KG1 (cell line): ENCODE results near the gene RPL38.
A peak's percentile ranks its signal among the peaks of the same experiment; 100 is the strongest.

Source experiments
- DNase-seq: peaks from one replicate; lab custom pipeline; 2025; lab: John Stamatoyannopoulos, UW

Gene RPL38

GRCh38 chr17:74203439-74204240, at the start of gene RPL38:
Gene RPL38 (plus strand): TSS chr17:74203678. CDS start chr17:74203956, 278 bp downstream.
- DNase-seq = peak; percentile 92

GRCh38 chr17:74153821-74154430, 49.6 kb upstream of the RPL38 start:
- DNase-seq = no peak

- no peak for DNase-seq
Observed at GRCh38 chr17:74156878-74157277, 46.6 kb upstream of the RPL38 start.

DNA sequence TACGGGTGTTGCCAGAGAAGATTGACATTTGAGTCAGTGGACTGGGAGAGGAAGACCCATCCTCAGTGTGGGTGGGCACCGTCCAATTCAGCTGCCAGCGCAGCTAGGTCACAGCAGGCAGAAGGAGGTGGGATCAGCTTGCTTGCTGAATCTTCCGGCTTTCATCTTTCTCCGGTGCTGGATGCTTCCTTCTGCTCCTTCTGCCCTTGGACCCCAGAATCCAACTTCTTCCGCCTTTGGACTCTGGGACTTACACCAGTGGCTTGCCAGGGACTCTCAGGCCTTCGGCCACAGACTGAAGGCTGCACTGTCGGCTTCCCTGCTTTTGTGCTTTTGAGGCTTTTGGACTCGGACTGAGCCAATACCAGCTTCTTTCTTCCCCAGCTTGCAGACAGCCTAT, 46.1 kb upstream of the RPL38 start:
- DNase-seq = no peak

GRCh38 chr17:74158761-74159160, 44.7 kb upstream of the RPL38 start:
- no peak for DNase-seq

GRCh38 chr17:74159226-74159840, 44.1 kb upstream of the RPL38 start:
- no peak for DNase-seq

DNA sequence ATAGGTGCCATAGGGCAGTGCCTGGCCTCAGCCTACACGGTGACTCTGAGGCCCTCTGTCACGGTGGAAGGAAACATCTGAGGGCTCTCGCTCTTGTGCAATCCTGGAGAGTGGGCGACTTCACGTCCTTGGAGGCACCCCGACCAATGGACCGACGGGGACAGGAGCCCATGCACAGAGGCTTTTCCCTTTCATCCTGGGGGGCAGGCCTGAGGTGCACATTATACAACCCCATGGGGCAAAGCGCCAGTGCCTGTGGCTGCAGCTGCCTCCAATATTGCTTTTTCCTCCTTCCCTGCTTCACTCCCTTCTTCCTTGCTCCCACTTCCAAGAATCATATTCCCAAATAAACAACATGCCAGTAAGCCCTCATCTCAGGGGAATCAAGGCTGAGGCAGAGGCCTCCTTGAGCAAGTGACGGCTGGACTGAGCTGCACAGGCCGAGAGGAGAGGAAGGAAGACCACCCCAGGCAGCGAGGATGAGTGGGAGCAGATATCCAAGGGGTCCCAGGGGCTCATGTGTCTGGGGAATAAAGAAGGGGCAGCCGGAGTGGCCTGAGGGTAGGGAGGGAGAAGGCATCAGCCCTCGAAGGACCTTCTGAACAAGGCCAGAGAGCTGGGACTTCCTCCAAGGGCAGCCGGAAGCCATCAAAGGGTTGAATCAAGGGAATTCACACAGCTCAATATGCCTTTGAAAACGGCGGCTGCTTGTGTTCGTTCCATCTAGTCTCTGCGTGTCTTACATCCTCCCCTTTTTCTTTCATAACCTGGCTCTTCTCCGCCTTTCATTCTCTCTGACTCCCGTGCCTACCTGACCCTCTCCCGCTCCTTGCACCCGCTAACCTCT, 42.6 kb upstream of the RPL38 start:
- no peak for DNase-seq

GRCh38 chr17:74161503-74161875, 42.0 kb upstream of the RPL38 start:
- no peak for DNase-seq

GRCh38 chr17:74163271-74163821, 40.1 kb upstream of the RPL38 start:
- DNase-seq = no peak

- no peak for DNase-seq
Observed at GRCh38 chr17:74163836-74164235, 39.6 kb upstream of the RPL38 start.

DNA sequence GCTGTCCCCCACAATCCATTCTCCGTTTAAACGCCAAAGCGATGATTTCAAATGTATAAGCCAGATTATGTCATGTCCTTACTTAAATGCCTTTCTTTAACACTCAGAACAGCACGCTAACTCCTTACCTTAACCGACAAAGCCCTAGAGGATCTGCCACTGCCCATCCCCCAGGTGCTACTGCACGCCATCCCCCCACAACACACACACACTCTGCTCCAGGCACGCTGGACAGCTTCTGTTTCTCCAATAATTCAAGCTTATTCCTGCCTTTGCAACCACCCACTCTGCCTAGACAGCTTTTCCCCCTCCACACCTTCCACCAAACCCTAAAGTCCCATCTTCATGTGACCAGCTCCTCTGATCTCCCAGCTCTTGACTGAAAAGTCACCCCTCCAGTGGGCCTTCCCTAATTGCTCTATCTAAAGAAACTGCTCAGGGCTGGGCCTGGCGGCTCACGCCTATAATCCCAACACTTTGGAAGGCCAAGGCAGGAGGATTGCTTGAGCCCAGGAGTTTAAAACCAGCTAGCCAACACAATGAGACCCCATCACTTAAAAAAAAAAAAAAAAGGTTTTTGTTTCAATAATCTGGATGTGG, 38.9 kb upstream of the RPL38 start:
- no peak for DNase-seq

- DNase-seq = no peak
Observed at GRCh38 chr17:74165797-74166365, 37.6 kb upstream of the RPL38 start.

GRCh38 chr17:74170924-74171323, 32.6 kb upstream of the RPL38 start:
- no peak for DNase-seq

GRCh38 chr17:74172700-74173099, 30.8 kb upstream of the RPL38 start:
- no peak for DNase-seq

DNA sequence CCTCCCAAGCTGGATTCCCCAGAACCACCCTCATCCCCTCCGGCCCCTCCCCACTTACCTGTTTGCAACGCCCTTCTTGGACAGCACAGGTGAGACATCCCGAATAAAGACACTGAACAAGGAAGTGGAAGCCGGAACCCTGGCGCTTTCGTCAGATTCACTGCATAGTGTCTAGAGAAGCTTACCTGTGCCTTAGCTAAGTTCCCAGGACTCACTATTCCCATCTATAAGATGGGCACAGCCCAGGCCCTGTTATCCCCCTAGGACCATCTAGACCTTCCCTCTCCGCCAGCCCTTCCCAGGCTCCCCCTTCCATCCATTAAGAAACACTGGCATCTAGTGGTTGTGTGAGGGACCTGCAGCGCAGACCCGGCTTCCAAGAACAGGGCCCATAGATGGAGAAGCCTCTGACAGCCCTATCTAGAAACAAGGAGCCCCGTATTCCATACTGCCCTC, 26.9 kb upstream of the RPL38 start:
- DNase-seq = peak; percentile 23

GRCh38 chr17:74177018-74177450, 26.4 kb upstream of the RPL38 start:
- DNase-seq = no peak

GRCh38 chr17:74179576-74179975, 23.9 kb upstream of the RPL38 start:
- no peak for DNase-seq

GRCh38 chr17:74180336-74180735, 23.1 kb upstream of the RPL38 start:
- no peak for DNase-seq

DNA sequence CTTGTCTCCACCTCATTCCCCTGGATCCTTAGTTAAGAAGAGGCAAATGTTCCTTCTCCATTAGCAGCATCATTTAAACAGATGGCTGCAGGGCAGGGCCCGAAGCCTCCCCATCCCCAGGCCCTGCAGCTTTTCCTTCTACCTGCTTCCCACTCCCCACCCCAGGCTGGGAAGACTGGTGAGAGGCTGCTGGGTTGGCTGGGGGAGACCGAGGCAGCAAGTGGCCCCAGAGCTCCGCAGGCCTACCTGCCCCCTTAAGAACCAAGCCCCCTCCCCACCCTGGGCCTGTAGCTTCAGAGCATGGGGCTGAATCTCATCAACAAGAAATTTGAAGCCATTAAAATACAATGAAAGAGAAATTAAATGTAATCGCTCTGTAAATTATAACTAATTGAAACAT, 22.1 kb upstream of the RPL38 start:
- DNase-seq = no peak

DNA sequence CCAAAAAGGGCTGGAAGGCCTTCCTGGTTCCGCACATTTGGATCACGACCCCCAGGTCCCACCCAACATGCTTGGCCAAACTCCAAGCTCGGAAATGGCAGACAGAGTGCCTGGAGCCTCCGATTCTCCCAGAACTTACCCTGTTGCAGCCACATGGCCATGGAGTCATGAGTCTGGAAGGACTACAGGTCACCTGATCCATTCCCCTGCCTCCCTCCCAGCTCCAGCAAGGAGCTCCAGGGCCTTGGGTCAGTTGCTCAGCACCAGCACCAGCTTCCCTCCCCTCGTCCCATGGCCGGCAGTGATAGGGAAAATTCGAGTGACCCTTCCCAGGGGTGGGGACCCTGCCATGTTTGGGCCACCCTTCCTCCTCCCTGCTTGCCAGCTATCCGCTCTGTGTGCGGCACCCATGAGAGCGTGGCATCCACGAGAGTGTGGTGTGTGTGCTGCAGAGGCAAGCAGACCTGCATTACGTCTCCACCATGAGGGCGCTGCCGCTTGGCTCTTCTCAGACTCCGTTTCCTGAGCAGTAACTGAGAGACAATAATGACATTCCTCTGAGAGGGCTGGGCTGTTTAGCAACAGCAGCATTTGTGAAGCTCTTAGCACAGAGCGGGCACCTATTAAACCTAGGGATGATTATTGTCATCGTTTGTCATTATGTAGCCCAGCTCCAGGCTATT, 21.3 kb upstream of the RPL38 start:
- no peak for DNase-seq

DNA sequence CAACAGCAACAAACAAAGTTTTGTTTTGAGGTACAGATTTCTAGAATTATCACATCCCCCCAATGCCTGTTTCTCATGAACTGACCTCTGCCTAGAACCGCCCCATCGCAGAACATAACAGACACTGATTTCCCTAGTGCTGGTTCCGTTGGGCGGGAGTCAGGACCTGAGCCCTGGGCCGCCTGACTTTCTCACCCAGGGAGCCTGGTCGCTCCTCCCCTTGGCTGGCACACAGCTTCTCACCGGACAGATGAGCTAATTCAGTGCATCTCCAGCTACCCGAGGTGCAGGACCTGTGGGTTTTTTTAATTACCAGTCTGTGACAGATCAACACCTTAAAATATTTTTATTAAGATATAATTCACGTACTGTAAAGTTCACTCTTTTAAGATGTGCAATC, 20.1 kb upstream of the RPL38 start:
- no peak for DNase-seq
